Measurements from ENCODE around the gene AGRN. TPM values are rescaled to one million over a fixed set of nuclear protein-coding genes. Genes with fewer than 3 reads are reported as not detected.

The AGRN gene
- total RNA-seq, 1 donor from 2014 or later, result 114 TPM

DNA sequence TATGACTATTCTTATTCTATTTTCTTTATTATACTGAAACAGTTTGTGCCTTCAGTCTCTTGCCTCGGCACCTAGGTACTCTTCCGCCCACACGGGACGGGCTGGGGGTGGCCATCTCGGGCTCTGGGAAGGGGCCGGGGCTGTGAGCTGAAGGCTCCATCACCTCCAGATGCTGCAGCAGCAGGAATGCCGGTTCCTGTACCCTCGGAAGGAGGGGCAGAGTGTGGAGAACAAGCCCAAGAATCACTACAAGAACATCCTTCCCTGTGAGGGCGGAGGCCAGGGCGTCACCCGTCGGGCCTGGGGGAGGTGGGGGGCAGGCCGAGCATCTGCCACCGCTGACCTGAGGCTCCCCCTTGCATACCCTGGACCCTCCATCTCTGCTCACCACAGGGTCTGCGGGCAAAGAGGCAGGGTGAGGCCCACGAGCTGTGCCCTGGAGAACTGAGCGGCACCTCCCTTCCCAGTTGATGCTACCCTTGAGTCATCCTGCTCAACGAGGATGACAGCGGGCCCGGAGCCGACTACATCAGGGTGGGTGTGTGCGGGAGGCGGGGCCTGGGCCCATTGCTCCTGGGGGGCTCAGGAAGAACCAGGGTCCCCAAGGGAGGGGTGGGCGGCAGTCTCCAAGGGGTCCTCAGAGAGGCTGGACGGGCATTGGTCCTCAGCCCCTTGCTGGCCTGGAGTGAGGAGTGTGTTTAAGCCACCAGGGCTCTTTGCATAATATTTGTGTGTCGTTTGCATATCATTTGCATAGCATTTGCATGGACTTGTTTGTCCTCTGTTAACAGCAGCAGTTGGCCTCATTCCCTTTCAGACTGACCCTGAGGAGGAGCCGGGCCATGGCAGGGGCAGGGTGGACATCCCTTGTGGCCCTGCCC is 46.7 kb downstream of the AGRN start:
- Histone ChIP-seq H3K36me3 (no peaks in the 10 kb centered on the region), H3K27me3 (ENCODE audit: low read depth) (peaks cover 57% of the 10 kb centered on the region), H3K4me1 (peaks cover 21% of the 10 kb centered on the region), H3K4me3 (no peak overlapping the region), H3K9me3 (no peaks in the 10 kb centered on the region), H3K27ac (no peak overlapping the region)
- ATAC-seq (no peak), DNase-seq (no peak)
- intact Hi-C loops (cut with DNase I), result no loop called here
- TF ChIP-seq, protein P1, sequence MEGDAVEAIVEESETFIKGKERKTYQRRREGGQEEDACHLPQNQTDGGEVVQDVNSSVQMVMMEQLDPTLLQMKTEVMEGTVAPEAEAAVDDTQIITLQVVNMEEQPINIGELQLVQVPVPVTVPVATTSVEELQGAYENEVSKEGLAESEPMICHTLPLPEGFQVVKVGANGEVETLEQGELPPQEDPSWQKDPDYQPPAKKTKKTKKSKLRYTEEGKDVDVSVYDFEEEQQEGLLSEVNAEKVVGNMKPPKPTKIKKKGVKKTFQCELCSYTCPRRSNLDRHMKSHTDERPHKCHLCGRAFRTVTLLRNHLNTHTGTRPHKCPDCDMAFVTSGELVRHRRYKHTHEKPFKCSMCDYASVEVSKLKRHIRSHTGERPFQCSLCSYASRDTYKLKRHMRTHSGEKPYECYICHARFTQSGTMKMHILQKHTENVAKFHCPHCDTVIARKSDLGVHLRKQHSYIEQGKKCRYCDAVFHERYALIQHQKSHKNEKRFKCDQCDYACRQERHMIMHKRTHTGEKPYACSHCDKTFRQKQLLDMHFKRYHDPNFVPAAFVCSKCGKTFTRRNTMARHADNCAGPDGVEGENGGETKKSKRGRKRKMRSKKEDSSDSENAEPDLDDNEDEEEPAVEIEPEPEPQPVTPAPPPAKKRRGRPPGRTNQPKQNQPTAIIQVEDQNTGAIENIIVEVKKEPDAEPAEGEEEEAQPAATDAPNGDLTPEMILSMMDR (IDR thresholded peaks at IDR 0.05), result no peak

DNA sequence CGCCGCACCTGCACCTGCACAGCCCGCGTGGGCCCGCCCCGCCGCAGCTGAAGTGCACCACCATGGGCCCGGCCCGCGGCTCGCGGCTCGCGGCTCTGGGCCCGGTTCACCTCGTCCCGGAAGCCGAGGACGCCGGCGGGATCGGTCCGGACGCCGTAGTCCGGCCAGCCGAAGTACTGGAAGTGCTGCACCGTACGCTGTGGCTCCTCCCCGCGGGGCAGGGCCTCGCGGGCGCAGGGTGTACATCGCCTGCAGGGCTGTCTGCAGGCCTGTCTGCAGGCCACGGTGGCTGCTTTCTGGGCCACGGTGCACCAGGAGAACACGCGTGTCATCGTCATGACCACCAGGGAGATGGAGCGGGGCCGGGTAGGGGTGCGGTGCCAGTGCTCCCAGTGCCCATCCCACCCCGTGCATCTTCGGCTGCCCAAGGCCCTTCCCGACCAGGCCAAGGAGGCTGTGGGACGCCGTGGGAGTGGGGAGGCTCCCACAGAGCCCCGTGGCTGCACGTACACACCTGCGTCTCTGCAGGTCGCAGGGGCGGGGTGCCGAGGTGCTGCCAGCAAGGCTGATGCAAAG is 47.5 kb downstream of the AGRN start:
- no peak for DNase-seq
- Histone ChIP-seq H3K4me1 (peaks cover 21% of the 10 kb centered on the region), H3K36me3 (no peaks in the 10 kb centered on the region), H3K4me3 (peak overlapping the region; percentile 58), H3K27ac (no peak overlapping the region), H3K9me3 (no peaks in the 10 kb centered on the region), H3K27me3 (ENCODE audit: low read depth) (peaks cover 52% of the 10 kb centered on the region)
- ATAC-seq, result no peak
- TF ChIP-seq, protein P1 (IDR thresholded peaks at IDR 0.05), result no peak
- intact Hi-C loops (cut with DNase I), result no loop called here

DNA sequence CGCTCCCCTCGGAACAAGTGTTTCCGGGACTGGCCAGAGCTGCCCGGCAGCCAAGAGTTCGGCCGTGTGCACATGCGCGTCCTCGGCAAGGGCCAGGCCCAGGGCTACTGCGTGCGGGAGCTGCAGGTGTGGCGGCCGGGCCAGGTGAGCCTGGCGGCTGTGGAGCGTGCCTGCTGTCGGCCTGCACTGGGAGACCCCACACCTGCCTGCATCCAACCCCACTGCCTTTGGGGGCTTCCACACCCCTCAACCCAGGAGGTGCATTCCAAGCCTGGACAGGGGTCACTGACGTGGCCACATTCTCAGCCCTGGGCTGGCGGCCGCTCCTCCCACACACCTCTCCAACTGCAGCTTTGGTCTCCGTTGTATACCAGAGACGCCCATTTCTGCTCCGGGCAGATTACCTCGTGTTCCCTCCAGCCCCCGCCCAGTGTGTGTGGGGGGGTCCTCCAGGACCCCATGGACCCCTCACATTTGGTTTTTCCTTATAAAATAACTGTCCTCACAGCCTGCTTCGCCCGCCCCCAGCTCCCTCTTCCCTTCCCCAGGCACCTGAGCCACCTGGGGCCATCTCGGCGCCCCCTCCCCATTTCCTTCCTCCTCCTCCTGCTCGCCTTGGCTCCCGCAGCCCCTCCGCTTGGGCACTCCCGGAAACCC is 48.1 kb downstream of the AGRN start:
- ATAC-seq (peak; percentile 7 to 35), DNase-seq (peak; percentile 76)
- H3K27ac ChIP-seq, result peak overlapping the region; percentile 54
- intact Hi-C loops (cut with DNase I), result no loop called here
- peak overlapping the region; percentile 58 for H3K4me3 ChIP-seq
- no peaks in the 10 kb centered on the region for H3K36me3 ChIP-seq
- TF ChIP-seq, protein P1 (IDR thresholded peaks at IDR 0.05), result no peak
- no peaks in the 10 kb centered on the region for H3K9me3 ChIP-seq
- H3K27me3 ChIP-seq (ENCODE audit: low read depth), result peaks cover 46% of the 10 kb centered on the region
- H3K4me1 ChIP-seq, result peaks cover 21% of the 10 kb centered on the region

DNA sequence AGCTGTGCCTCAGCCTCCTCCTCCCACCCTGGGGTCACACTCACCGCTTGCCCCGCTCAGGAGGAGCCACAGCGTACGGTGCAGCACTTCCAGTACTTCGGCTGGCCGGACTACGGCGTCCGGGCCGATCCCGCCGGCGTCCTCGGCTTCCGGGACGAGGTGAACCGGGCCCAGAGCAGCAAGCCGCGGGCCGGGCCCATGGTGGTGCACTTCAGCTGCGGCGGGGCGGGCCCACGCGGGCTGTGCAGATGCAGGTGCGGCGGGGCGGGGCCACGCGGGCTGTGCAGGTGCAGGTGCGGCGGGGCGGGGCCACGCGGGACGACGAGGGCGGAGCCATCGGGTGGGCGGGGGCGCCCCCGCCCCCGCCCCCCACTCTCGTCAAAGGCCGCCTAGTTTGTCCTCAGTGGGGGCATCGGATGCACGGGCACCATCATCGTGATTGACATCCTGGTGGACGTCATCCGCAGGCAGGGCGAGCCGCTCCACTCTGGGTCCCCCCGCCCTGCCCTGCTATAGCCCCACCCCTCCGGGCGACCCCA is 48.7 kb downstream of the AGRN start:
- TF ChIP-seq, protein P1 (IDR thresholded peaks at IDR 0.05), result no peak
- Histone ChIP-seq H3K27me3 (ENCODE audit: low read depth) (peaks cover 45% of the 10 kb centered on the region), H3K36me3 (no peaks in the 10 kb centered on the region), H3K4me1 (peaks cover 20% of the 10 kb centered on the region), H3K27ac (peak overlapping the region; percentile 54), H3K4me3 (peak overlapping the region; percentile 58), H3K9me3 (no peaks in the 10 kb centered on the region)
- DNase-seq (peak; percentile 89), ATAC-seq (peak; percentile 77 to 89)
- intact Hi-C loops (cut with DNase I), result no loop called here

DNA sequence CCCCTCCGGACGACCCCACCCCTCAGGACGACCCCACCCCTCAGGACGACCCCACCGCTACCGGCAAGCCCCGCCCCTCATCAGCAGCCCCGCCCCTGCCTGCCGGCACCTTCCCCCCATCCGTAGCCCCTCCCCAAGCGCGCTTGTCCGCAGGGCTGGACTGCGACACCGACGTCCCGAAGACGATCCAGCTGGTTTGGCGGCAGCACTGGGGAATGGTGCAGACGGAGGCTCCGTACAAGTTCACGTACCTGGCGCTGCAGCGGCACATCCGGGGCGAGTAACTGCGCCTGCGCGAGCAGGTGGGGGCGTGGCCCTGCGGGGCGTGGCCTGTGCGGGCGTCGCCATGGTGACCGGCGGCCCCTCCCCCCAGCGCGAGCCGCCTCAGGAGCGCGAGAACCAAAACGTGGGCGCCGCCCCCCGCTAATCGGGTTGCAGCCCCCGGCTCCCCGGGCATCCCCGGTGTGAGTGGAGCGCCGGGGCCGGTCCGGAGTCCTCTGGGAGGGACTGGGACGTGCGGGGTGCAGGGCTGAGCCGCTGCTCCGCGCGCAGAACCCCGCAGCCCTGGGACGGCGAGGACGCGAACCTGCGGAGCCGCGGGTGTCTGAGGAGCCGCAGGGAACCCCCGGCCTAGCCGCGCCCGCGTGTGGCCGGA is 49.3 kb downstream of the AGRN start:
- peak; percentile 82 for DNase-seq
- Histone ChIP-seq H3K4me3 (peak overlapping the region; percentile 58), H3K4me1 (peaks cover 14% of the 10 kb centered on the region), H3K9me3 (no peaks in the 10 kb centered on the region), H3K27me3 (ENCODE audit: low read depth) (peaks cover 45% of the 10 kb centered on the region), H3K27ac (no peak overlapping the region), H3K36me3 (no peaks in the 10 kb centered on the region)
- intact Hi-C loops (cut with DNase I), result no loop called here
- peak; percentile 80 to 82 for ATAC-seq
- TF ChIP-seq, protein P1 (IDR thresholded peaks at IDR 0.05), result no peak
